Measurements from ENCODE around the gene GPX4. TPM values are rescaled to one million over a fixed set of nuclear protein-coding genes. Genes with fewer than 3 reads are reported as not detected.

The GPX4 gene
- total RNA-seq, 1 donor from 2014 or later = 387 TPM

GRCh38 chr19:1109697-1110671 lies 6.2 kb downstream of the GPX4 start:
- peaks cover 83% of the 10 kb centered on the region for H3K36me3 ChIP-seq
- H3K4me3 ChIP-seq = no peak overlapping the region
- H3K27ac ChIP-seq = no peak overlapping the region
- H3K27me3 ChIP-seq = no peaks in the 10 kb centered on the region
- TF ChIP-seq CTCF (IDR thresholded peaks at IDR 0.05) = no peak
- H3K9me3 ChIP-seq = no peaks in the 10 kb centered on the region
- ATAC-seq (no peak), DNase-seq (no peak)
- H3K4me1 ChIP-seq = peaks cover 24% of the 10 kb centered on the region
- intact Hi-C loops (cut with DNase I) = loop anchor here (5.0 kb wide), 1 partner anchor 82 kb away; no protein-coding TSS in a partner anchor

DNA sequence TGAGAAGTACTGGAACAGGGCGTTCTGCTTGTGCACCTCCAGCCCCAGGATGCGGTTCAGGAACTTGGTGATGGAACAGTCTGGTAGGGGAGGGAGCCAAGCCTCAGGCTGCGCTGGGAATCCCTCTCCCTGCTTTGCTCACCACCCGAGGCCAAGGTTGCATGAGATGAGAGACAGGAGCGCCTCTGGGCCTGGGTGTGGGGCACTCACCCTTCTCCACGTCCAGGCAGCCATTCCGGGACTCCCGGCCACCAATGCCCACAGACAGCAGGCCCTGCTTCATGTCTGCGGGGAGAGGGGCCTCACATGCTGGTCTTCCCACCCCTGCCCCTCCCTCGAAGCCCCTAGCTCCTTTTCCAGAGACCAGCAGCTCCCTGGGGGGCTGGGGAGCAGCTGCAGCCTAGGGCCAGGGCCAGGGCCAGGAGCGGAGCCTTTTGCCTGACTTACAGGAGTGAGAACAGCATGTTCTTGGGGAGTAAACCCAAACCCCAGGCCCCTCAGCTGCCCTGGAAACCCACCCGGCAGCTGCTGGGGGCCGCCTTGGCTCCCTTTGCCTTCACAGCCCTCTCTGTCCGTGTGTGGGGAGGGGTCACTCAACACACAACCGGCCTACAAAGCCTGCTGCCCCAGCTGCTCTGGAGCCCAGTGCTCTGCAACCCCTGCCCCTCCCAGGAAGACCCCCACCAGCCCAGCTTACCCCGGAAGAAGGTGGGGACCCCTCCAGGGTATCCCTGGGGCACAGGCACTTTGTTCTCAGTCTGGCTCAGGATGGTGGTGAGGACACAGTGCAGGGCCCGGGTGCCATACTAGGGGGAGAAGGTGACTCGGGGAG lies 7.2 kb downstream of the GPX4 start:
- Histone ChIP-seq H3K27me3 (no peaks in the 10 kb centered on the region), H3K36me3 (peaks cover 92% of the 10 kb centered on the region), H3K4me1 (peaks cover 14% of the 10 kb centered on the region), H3K9me3 (no peaks in the 10 kb centered on the region), H3K4me3 (no peak overlapping the region), H3K27ac (no peak overlapping the region)
- no peak for ATAC-seq
- no peak for TF ChIP-seq CTCF (IDR thresholded peaks at IDR 0.05)
- DNase-seq = no peak
- intact Hi-C loops (cut with DNase I) = loop anchor here (5.0 kb wide), 1 partner anchor 81 kb away; no protein-coding TSS in a partner anchor

GRCh38 chr19:1111641-1112267 lies 8.0 kb downstream of the GPX4 start:
- no peak overlapping the region for H3K27ac ChIP-seq
- H3K27me3 ChIP-seq = no peaks in the 10 kb centered on the region
- H3K4me3 ChIP-seq = no peak overlapping the region
- no peak for DNase-seq
- peaks cover 11% of the 10 kb centered on the region for H3K4me1 ChIP-seq
- intact Hi-C loops (cut with DNase I) = loop anchor here (5.0 kb wide), 1 partner anchor 81 kb away; no protein-coding TSS in a partner anchor
- no peak for TF ChIP-seq CTCF (IDR thresholded peaks at IDR 0.05)
- H3K9me3 ChIP-seq = no peaks in the 10 kb centered on the region
- ATAC-seq = no peak
- peaks cover 92% of the 10 kb centered on the region for H3K36me3 ChIP-seq

DNA sequence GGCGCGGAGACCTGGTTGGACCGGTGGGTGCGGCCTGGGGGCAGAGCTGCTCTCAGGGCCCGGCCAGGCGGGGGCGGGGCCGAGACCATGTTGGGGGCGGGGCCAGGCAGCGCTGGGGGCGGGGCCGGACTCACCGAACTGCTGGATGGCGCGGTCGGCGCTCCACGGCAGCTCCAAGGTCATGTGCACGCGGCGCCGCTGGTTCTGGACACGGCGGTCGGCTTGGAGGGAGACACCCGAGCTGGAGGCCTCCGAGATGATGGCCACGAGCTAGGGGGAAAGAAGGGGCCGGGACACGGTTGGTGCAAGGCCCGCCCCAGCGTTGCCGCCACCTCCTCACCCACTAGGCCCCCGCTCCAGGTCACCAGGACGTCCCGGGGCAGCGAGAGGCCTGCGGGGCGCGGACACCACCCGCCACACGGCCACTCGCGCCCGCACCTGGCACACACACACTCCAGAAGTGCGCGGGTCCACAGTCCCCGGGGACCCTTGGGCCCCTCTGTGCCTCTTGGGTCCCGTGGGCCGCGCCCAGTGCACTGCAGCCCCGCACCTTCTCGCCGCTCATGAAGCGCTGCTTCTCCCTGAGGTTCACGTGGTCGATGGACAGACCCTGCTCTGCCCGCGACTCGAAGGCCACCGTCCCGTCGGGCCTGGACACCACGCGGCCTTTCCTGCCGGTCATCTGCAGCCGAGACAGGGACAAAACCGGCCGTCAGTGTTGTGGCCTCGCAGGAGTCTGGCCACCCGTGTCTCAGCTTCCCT lies 8.7 kb downstream of the GPX4 start:
- DNase-seq = peak; percentile 85
- Histone ChIP-seq H3K36me3 (peaks cover 92% of the 10 kb centered on the region), H3K27ac (peak overlapping the region; percentile 74)

More for the DNA sequence above, 8.7 kb downstream of the GPX4 start:
- Histone ChIP-seq H3K4me3 (no peak overlapping the region), H3K4me1 (peaks cover 11% of the 10 kb centered on the region), H3K9me3 (no peaks in the 10 kb centered on the region), H3K27me3 (no peaks in the 10 kb centered on the region)
- intact Hi-C loops (cut with DNase I) = loop anchor here (5.0 kb wide), 1 partner anchor 80 kb away; no protein-coding TSS in a partner anchor
- no peak for TF ChIP-seq CTCF (IDR thresholded peaks at IDR 0.05)
- ATAC-seq = peak; percentile 60

Data from upper lobe of right lung (tissue), 1 donor.